Choroid plexus epithelial cell (primary cell): ENCODE measurements around the gene TMEM269.

Experiments used
- DNase-seq: peaks from one replicate; pipeline ENCODE4 v3.0.0-alpha.2; 2010; ENCODE audit warnings: low read depth
- H3K4me3 ChIP-seq: 2 replicates; pipeline ENCODE4 v1.5.1; 2011; ENCODE audit warnings: low read depth, mild to moderate bottlenecking, control low read depth, low read length, moderate library complexity
- CTCF ChIP-seq: conservative IDR thresholded peaks from 2 replicates; pipeline ENCODE4 v1.5.1; 2011; ENCODE audit warnings: low read depth, mild to moderate bottlenecking, control low read depth, inconsistent platforms, low read length, moderate library complexity

Gene TMEM269

GRCh38 chr1:42742617-42743316 is 42.0 kb upstream of the TMEM269 start:
- H3K4me3 ChIP-seq: no peak overlapping the region
- DNase-seq: no peak
- TF ChIP-seq CTCF: no peak

GRCh38 chr1:42743317-42744147 is 41.3 kb upstream of the TMEM269 start:
- no peak for TF ChIP-seq CTCF
- no peak for DNase-seq
- no peak overlapping the region for H3K4me3 ChIP-seq

- no peak overlapping the region for H3K4me3 ChIP-seq
- TF ChIP-seq CTCF: no peak
- DNase-seq: no peak
Observed at GRCh38 chr1:42744148-42744413, 40.7 kb upstream of the TMEM269 start.

GRCh38 chr1:42745851-42746250 is 38.9 kb upstream of the TMEM269 start:
- H3K4me3 ChIP-seq: no peak overlapping the region
- DNase-seq: no peak
- TF ChIP-seq CTCF: no peak

DNA sequence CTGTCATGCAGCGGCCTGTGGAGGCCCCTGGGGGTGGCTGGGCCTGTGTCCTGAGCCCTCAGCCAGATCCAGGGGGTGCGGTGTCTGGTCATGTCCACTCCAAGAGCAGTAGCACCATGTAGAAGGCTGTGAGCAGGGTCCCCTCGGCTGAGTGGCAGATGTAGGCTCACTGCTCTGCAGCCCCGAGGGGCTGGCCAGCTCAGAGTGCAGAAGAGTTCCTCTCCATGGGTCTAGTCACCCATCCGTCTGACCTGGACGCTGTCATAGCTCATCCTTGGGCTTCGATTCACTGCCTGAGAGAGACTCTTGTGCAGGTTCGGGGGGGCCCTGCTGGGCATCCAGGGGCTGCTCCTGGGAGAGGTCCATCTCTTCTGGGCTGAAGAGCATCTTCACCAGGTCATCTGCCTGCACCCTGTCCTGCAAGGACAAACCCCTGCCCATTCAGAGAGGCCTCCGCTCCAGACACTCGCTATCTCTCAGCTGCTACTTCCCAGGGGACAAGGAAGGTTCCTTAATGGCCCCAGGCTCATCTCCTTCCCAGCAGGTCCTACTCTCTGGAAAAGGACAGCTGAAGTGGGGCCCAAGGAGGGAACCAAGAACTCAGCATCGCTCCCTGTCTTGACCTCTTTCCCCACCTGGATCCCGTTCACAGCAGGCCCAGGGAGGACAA is 38.2 kb upstream of the TMEM269 start:
- no peak for TF ChIP-seq CTCF

DNA sequence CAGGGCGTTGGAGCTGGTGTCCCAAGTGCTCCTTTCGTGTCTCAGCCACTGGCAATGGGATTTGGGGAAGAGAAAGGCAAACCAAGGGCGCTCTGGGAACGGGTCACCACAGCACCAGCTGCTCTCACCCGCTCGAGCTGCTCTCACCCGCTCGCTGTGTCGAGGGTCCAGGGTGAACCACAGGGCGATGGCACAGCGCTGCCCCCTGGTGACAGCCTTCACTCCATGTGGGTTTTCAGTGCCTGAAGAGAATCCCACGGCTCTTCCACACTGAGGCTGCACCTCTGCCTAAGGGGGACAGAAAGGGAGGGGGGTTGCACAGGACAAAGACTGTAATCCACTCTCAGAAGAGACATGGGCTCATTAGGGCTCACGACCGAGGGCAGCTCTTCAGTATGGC is 37.7 kb upstream of the TMEM269 start:
- TF ChIP-seq CTCF: peak; percentile 76
- peak; percentile 33 for DNase-seq
- H3K4me3 ChIP-seq: no peak overlapping the region

More for the DNA sequence above, 38.2 kb upstream of the TMEM269 start:
- no peak overlapping the region for H3K4me3 ChIP-seq
- DNase-seq: no peak
